ENCODE measurements around the gene IL12RB1. TPM values are rescaled to one million over a fixed set of nuclear protein-coding genes. Genes with fewer than 3 reads are reported as not detected.
A peak's percentile ranks its signal among the peaks of the same experiment; 100 is the strongest.

IL12RB1 gene
- total RNA-seq, 4 donors from 2014 or later: 1.0 to 4.8 (median 1.9) TPM

GRCh38 chr19:18097993-18098890, 11.5 kb upstream of the IL12RB1 start:
- peaks cover 0 to 38% of the 10 kb centered on the region in 2 donors for H3K27me3 ChIP-seq
- peak overlapping the region; percentile 31 to 54 (median 50) for H3K4me3 ChIP-seq
- H3K36me3 ChIP-seq: no peaks in the 10 kb centered on the region
- H3K9me3 ChIP-seq: no peaks in the 10 kb centered on the region
- DNase-seq (ENCODE audit: low spot score in 2 of 2): no peak
- 29 to 39% methylated on average over 22 of the region's 22 CpGs for WGBS, 2 donors
- peaks cover 0 to 27% (median 18%) of the 10 kb centered on the region in 4 donors for H3K4me1 ChIP-seq
- H3K27ac ChIP-seq: peak overlapping the region in 3 of 4 donors; percentile 26 to 78 (median 60)
- no peak for TF ChIP-seq EP300 (IDR thresholded peaks at IDR 0.05)
- no peak for TF ChIP-seq CTCF (IDR thresholded peaks at IDR 0.05)
- TF ChIP-seq POLR2A (IDR thresholded peaks at IDR 0.05): no peak

- Histone ChIP-seq H3K27ac (peak within 1 kb of the TSS in 3 of 4 donors; percentile 26 to 78 (median 60)), H3K4me1 (peaks cover 0 to 24% (median 18%) of the 10 kb centered on the region in 4 donors), H3K36me3 (no peaks in the 10 kb centered on the region), H3K9me3 (no peaks in the 10 kb centered on the region), H3K27me3 (peaks cover 0 to 33% of the 10 kb centered on the region in 2 donors), H3K4me3 (peak within 1 kb of the TSS; percentile 31 to 54 (median 50))
- WGBS, 2 donors: 35 to 40% methylated on average over 29 to 30 of the region's 54 CpGs
- DNase-seq (ENCODE audit: low spot score in 2 of 2): peak; percentile 56 to 62
- peak in 1 of 2 donors; percentile 35 for TF ChIP-seq POLR2A (IDR thresholded peaks at IDR 0.05)
- TF ChIP-seq CTCF (IDR thresholded peaks at IDR 0.05): no peak
- TF ChIP-seq EP300 (IDR thresholded peaks at IDR 0.05): no peak
Measured at GRCh38 chr19:18097217-18097992, 10.7 kb upstream of the IL12RB1 start, which contains the start of gene MAST3. MAST3 (plus strand) TSS chr19:18097778; CDS start chr19:18097793, 15 bp downstream.

- DNase-seq (ENCODE audit: low spot score in 2 of 2): no peak
- Histone ChIP-seq H3K27me3 (peaks cover 0 to 26% of the 10 kb centered on the region in 2 donors), H3K4me1 (peaks cover 0 to 26% (median 18%) of the 10 kb centered on the region in 4 donors), H3K36me3 (no peaks in the 10 kb centered on the region), H3K4me3 (no peak overlapping the region), H3K9me3 (no peaks in the 10 kb centered on the region), H3K27ac (no peak overlapping the region)
- TF ChIP-seq POLR2A (IDR thresholded peaks at IDR 0.05) (no peak), CTCF (IDR thresholded peaks at IDR 0.05) (no peak), EP300 (IDR thresholded peaks at IDR 0.05) (no peak)
- WGBS, 2 donors: 86 to 89% methylated on average over 2 of the region's 2 CpGs
Measured at GRCh38 chr19:18096258-18096657, 9.5 kb upstream of the IL12RB1 start.

- 67 to 71% methylated on average over 6 of the region's 6 CpGs for WGBS, 2 donors
- H3K36me3 ChIP-seq: no peaks in the 10 kb centered on the region
- no peak overlapping the region for H3K27ac ChIP-seq
- H3K4me1 ChIP-seq: peaks cover 0 to 40% (median 28%) of the 10 kb centered on the region in 4 donors
- no peak for DNase-seq (ENCODE audit: low spot score in 2 of 2)
- peaks cover 0 to 6% of the 10 kb centered on the region in 2 donors for H3K27me3 ChIP-seq
- no peak overlapping the region for H3K4me3 ChIP-seq
- TF ChIP-seq EP300 (IDR thresholded peaks at IDR 0.05) (no peak), CTCF (IDR thresholded peaks at IDR 0.05) (no peak), POLR2A (IDR thresholded peaks at IDR 0.05) (no peak)
- no peaks in the 10 kb centered on the region for H3K9me3 ChIP-seq
Measured at GRCh38 chr19:18093439-18094161, 6.9 kb upstream of the IL12RB1 start.
